Calu3 (cell line): ENCODE data around the gene KCNQ5. TPM values are rescaled to one million over a fixed set of nuclear protein-coding genes. Genes with fewer than 3 reads are reported as not detected.

Source experiments
- BruUV-seq: library from RNA; stranded (reverse); fragments of 400-500 nt; replicated peaks from 2 replicates; lab custom pipeline; 2021; lab: Mats Ljungman, UMichigan
- CTCF ChIA-PET: fragments of 300-600 bp; sonication (Branson Sonifier 250); formaldehyde crosslinking; loops from one replicate; lab custom pipeline; 2022; ENCODE audit warnings: antibody characterized with exemption; lab: Charles Lee
- DNase-seq: peaks from one replicate; pipeline ENCODE4 v3.0.0; 2022
- H3K27ac Mint-ChIP-seq: one replicate; pipeline ENCODE4 v1.8.0; 2022; ENCODE audit warnings: mixed read lengths; ENCODE audit not compliant: unreplicated experiment
- H3K27me3 Mint-ChIP-seq: one replicate; pipeline ENCODE4 v1.8.0; 2022; ENCODE audit warnings: mixed read lengths; ENCODE audit not compliant: unreplicated experiment
- H3K36me3 Mint-ChIP-seq: one replicate; pipeline ENCODE4 v1.8.0; 2022; ENCODE audit warnings: mild to moderate bottlenecking, moderate library complexity, mixed read lengths; ENCODE audit not compliant: insufficient read depth, unreplicated experiment
- H3K4me1 Mint-ChIP-seq: one replicate; pipeline ENCODE4 v1.8.0; 2022; ENCODE audit warnings: mild to moderate bottlenecking, low read depth, mixed read lengths; ENCODE audit not compliant: unreplicated experiment
- H3K4me3 Mint-ChIP-seq: one replicate; pipeline ENCODE4 v1.8.0; 2022; ENCODE audit warnings: mild to moderate bottlenecking, low read depth, moderate library complexity, mixed read lengths; ENCODE audit not compliant: unreplicated experiment
- H3K9me3 Mint-ChIP-seq: one replicate; pipeline ENCODE4 v1.8.0; 2022; ENCODE audit warnings: low read depth, mixed read lengths; ENCODE audit not compliant: unreplicated experiment
- CTCF ChIP-seq: fragments of 200-600 bp; IDR thresholded peaks from one replicate; pipeline ENCODE4 v1.8.0; 2022; ENCODE audit warnings: antibody characterized with exemption; ENCODE audit not compliant: unreplicated experiment
- intact Hi-C: fragments of 100-400 bp; cut with micrococcal nuclease; formaldehyde crosslinking; loops from one replicate; pipeline ENCODE4 v1.10.0; 2022; ENCODE audit not compliant: unreplicated experiment
- total RNA-seq: library from RNA; stranded (reverse); gene quantifications from 2 replicates; pipeline ENCODE4 v1.2.3, GENCODE V29; 2022

Gene KCNQ5
- total RNA-seq, 1 experiment from 2014 or later, result not detected

GRCh38 chr6:73058736-73059135 lies 436.9 kb downstream of the KCNQ5 start:
- no TSS peak for BruUV-seq
- H3K9me3 Mint-ChIP-seq, result no peaks in the 10 kb centered on the region
- TF ChIP-seq CTCF, result no peak
- CTCF ChIA-PET, result no interaction called here
- H3K27ac Mint-ChIP-seq, result no peak overlapping the region
- DNase-seq, result no peak
- intact Hi-C loops, result no loop called here
- H3K36me3 Mint-ChIP-seq, result no peaks in the 10 kb centered on the region
- H3K4me3 Mint-ChIP-seq, result no peak overlapping the region
- H3K4me1 Mint-ChIP-seq, result peaks cover 20% of the 10 kb centered on the region
- H3K27me3 Mint-ChIP-seq, result no peaks in the 10 kb centered on the region

- Mint-ChIP-seq H3K4me3 (no peak overlapping the region), H3K9me3 (no peaks in the 10 kb centered on the region), H3K36me3 (no peaks in the 10 kb centered on the region), H3K4me1 (peaks cover 22% of the 10 kb centered on the region), H3K27me3 (no peaks in the 10 kb centered on the region), H3K27ac (no peak overlapping the region)
- TF ChIP-seq CTCF, result no peak
- no peak for DNase-seq
- no TSS peak for BruUV-seq
- CTCF ChIA-PET, result interaction anchor here (1.2 kb wide), 1 partner anchor 66 kb away, joined by 4 read pairs; no protein-coding TSS in a partner anchor
- intact Hi-C loops, result no loop called here
These were observed 440.3 kb downstream of the KCNQ5 start for GRCh38 chr6:73062130-73062529.

GRCh38 chr6:73062837-73063236 lies 441.0 kb downstream of the KCNQ5 start:
- Mint-ChIP-seq H3K9me3 (no peaks in the 10 kb centered on the region), H3K27me3 (no peaks in the 10 kb centered on the region), H3K4me3 (no peak overlapping the region), H3K27ac (no peak overlapping the region), H3K4me1 (peaks cover 22% of the 10 kb centered on the region), H3K36me3 (no peaks in the 10 kb centered on the region)
- no peak for TF ChIP-seq CTCF
- no peak for DNase-seq
- CTCF ChIA-PET, result interaction anchor here (1.2 kb wide), 1 partner anchor 65 kb away, joined by 4 read pairs; no protein-coding TSS in a partner anchor
- BruUV-seq, result no TSS peak
- intact Hi-C loops, result no loop called here

GRCh38 chr6:73064266-73064665 lies 442.4 kb downstream of the KCNQ5 start:
- no peaks in the 10 kb centered on the region for H3K36me3 Mint-ChIP-seq
- no peaks in the 10 kb centered on the region for H3K27me3 Mint-ChIP-seq
- no peak overlapping the region for H3K27ac Mint-ChIP-seq
- peaks cover 22% of the 10 kb centered on the region for H3K4me1 Mint-ChIP-seq
- no peaks in the 10 kb centered on the region for H3K9me3 Mint-ChIP-seq
- DNase-seq, result no peak
- intact Hi-C loops, result no loop called here
- CTCF ChIA-PET, result no interaction called here
- TF ChIP-seq CTCF, result no peak
- no TSS peak for BruUV-seq
- no peak overlapping the region for H3K4me3 Mint-ChIP-seq
